Erythroblast (primary cell): ENCODE measurements around the gene GNG4.
A peak's percentile ranks its signal among the peaks of the same experiment; 100 is the strongest.
"Not testable (repeated sequence)": the region's sequence is repeated elsewhere in the genome, so short reads cannot be mapped to it uniquely, and the experiment has no call there.

ENCODE experiments used
- DNase-seq, 2 experiments: peaks; one replicate each; lab custom pipeline; 2025; lab: John Stamatoyannopoulos, UW
- GATA1 ChIP-seq: IDR thresholded peaks from 2 replicates; pipeline ENCODE4 v1.6.1; 2011; ENCODE audit warnings: low read depth, mild to moderate bottlenecking, control low read depth, low read length, moderate library complexity
- POLR2A ChIP-seq: IDR thresholded peaks from 2 replicates; pipeline ENCODE4 v1.6.1; 2011; ENCODE audit warnings: mild to moderate bottlenecking, low read length

Gene GNG4

DNA sequence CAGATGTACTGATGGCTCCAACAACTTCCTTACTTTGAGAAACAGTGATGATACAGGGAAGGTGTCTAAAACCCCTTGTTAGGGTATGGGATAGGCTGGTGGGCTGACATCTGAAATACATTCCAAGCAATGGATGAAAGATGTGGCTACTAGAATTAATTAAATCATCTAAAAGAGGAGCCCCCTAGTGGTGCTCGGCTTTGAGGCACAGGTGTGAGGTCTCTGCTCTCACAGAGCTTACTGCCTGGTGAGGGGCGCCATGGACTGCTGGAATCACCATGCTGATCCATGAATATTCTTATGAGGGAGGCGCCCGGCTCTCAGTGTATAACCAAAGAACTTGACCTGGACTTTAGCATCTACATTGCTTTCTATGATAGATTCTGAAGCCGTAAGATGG is 48.5 kb downstream of the GNG4 start:
- DNase-seq, result peak in 1 of 2 experiments; percentile 33
- TF ChIP-seq GATA1, result no peak
- TF ChIP-seq POLR2A, result no peak

DNA sequence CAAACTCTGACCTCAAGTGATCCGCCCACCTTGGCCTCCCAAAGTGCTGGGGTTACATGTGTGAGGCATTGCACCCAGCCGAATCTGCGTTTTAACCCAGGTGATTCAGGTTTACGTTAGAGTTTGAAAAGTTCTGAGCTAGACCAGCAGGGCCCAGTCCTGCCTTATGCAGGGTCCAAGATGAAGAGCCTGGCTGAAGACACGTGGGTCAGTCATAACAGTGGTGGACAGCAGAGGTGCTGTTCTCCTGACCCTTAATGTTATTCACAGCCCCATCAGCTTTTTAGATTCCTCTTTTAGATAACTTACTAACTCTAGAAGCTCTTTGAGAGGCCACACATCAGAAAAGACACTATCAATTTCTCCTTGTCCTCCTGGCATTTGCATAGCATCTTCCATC is 50.0 kb downstream of the GNG4 start:
- DNase-seq, result no peak
- no peak for TF ChIP-seq POLR2A
- TF ChIP-seq GATA1, result no peak

DNA sequence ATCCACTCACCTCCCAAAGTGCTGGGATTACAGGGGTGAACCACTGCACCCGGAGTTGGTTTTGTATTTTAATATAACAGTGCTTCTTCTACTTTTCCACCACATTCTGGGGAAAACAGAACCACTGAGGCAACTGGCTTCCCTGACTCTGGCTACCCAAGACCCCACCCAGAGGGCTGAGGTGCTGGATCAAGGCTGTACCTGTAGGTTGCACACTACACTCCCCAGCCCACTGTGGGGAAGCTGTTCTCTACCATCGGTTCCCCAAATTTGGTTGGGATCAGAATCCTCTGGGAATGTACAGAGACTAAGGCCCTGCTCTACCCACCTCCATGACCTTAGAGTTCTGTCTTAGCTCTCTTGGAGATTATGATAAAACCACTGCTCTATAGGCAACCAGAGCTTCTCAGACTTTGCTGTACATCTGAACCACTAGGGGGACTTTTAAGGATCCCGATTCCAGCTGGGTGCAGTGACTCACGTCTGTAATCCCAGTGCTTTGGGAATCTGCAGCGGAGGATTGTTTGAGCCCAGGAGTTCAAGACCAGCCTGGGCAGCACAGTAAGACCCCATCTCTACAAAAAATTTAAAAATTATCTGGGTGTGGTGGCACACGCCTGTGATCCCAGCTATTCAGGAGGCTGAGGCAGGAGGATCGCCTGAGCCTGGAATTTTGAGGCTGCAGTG is 51.6 kb downstream of the GNG4 start:
- DNase-seq, result no peak
- TF ChIP-seq GATA1 (no peak), POLR2A (no peak)

DNA sequence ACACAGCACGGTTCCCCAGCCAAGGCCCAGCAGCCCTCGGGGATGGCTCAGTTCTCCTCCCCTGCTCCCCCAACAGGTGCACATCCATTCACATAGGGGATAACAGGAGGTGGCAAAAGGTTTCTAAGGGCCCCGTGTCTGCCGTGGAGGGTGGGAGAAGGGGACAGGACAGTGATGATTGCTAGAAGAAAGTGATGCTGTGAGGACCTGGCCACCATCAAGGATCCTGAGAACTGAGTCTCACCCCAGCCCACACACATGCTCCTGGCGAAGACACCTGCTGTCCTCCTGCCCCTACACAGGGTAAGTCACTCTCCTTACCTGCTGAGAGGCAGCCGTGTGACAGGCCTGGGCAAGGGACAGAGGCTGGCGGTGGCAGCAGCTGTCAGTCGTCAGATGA is 54.5 kb downstream of the GNG4 start:
- no peak for DNase-seq
- no peak for TF ChIP-seq POLR2A
- TF ChIP-seq GATA1, result no peak

DNA sequence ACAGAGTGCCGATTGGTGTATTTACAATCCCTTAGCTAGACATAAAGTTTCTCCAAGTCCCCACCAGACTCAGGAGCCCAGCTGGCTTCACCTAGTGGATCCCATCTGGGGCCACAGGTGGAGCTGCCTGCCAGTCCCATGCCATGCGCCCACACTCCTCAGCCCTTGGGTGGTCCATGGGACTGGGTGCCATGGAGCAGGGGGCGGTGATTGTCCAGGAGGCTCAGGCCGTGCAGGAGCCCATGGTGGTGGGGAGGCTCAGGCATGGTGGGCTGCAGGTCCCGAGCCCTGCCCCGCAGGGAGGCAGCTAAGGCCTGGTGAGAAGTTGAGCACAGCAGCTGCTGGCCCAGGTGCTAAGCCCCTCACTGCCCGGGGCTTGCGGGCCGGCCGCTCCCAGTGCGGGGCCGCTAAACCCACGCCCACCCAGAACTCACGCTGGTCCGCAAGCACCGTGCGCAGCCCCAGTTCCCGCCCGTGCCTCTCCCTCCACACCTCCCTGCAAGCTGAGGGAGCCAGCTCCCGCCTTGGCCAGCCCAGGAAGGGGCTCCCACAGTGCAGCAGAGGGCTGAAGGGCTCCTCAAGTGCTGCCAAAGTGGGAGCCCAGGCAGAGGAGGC is 55.2 kb downstream of the GNG4 start:
- DNase-seq, result not testable (repeated sequence)

DNA sequence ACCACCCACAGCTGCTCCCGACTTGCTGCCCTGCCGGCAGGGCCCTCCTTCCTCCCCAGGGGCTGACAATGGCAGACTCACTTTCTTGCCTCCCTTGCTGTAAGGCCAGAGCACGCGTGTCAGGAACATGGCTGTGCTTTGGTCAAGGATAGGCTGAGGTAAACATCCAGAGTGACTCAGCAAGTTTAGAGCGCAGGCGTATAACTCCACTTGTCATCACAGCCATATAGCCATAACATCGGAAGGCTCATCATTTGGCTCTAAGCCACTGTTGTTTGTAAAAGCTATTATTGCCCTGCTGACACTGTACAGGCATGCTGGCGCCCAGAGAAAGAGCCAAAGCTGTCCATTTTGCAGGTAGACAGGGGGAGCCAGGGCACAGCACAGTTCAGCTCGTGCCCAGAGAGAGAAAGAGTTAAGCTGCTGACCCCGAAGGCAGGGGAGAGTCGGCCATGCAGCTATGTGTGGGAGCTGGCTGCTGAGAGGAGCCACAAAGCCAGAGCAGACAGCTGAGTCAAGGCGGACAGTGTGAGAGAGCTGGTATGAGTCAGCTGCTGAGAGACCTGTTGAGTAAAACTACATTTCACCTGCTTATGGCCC is 60.6 kb downstream of the GNG4 start:
- TF ChIP-seq POLR2A, result no peak
- no peak for TF ChIP-seq GATA1
- DNase-seq, result peak in 1 of 2 experiments; percentile 26

DNA sequence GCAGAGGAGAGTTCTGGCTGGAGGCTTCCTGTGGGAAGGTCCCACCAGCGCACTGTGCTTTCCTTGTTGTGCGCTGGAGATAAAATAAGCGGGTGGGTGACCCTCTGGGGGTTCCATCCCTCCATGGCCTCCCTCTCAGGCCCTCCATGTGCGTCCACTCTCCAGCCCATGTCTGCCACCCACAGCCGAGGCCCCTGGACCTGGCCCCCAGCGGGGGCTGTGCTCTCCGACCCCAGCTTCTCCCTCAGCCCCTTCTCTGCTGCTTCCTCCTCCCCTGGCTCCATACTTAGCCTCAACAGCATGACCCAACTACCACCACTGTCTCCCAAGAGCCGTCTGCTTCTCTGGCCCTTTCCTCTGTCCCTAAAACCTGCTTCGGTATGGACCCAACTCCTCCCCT is 61.4 kb downstream of the GNG4 start:
- DNase-seq, result no peak
- no peak for TF ChIP-seq GATA1
- no peak for TF ChIP-seq POLR2A

DNA sequence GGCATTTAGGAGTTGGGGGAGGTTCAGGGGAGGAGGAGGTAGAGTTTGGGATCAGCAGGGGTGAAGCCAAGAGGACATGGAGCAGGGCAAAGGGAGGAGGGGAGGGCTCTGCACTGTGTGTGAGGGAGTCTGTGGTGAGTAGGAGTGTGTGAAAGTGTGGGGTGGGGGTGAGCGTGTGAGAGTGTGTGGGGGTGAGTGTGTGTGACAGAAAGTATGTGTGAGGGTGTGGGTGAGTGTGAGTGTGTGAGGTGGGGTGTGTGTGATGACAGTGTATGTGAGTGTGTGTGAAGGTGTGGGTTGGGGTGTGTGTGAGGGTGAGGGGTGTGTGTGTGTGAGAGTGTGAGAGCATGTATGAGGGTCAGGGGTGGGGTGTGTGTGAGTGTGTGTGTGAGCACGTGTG is 62.6 kb downstream of the GNG4 start:
- no peak for TF ChIP-seq GATA1
- no peak for TF ChIP-seq POLR2A
- no peak for DNase-seq

DNA sequence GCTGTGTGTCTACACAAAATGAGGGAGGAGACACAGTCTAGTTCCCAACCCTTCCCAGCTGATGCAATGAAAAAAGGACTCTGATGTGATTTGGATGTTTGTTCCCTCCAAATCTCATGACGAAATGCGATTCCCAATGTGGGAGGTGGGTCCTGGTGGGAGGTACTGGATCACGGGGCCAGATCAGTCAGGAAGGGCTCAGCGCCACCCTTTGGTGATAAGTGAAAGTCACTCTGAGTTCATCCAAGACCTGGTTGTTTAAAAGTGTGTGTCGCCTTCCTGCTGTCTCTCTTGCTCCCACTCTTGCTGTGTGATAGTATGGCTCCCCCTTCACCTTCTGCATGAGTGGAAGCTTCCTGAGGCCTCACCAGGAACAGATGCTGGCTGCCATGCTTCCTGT is 63.2 kb downstream of the GNG4 start:
- DNase-seq, result no peak
- TF ChIP-seq GATA1 (no peak), POLR2A (no peak)

DNA sequence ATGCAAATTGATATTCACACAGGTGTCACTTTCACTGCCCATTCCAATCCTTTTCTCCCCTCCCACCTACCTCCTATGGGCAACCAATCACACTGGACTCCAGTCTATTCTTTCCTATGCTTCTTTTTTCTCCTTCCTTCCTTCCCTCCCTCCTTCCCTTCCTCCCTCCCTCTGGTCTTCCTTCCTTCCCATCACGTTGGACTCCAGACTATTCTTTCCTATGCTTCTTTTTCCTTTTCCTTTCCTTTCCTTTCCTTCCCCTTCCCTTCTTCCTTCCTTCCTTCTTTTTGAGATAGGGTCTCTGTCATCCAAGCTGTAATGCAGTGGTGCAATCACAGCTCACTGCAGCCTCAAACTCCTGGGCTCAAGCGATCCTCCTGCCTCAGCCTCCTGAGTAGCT is 64.6 kb downstream of the GNG4 start:
- TF ChIP-seq POLR2A, result no peak
- no peak for DNase-seq

DNA sequence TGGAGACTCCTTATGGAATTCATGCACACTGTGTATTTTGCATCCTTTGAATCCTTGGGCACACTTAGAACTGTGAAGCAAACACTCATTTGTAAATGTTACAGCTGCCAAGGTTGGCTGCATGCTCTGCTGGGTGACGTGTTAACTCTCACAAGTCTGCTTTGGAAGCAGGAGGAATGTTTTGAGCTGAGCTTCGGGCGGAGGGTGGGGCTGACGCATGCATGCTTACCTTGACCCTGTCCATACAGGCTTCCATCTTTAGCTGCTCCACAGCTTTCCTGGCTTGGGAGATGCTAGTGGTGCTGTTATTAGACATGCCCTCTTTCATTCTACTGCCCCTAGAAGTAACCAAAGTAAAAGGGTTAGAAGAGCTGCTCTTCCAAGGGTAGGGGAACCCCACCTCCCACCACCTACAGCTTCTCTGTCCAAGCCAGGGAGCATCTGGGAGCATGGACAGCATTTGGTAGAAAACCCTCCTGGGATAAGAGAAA is 66.0 kb downstream of the GNG4 start:
- TF ChIP-seq POLR2A, result no peak
- no peak for TF ChIP-seq GATA1
- no peak for DNase-seq

DNA sequence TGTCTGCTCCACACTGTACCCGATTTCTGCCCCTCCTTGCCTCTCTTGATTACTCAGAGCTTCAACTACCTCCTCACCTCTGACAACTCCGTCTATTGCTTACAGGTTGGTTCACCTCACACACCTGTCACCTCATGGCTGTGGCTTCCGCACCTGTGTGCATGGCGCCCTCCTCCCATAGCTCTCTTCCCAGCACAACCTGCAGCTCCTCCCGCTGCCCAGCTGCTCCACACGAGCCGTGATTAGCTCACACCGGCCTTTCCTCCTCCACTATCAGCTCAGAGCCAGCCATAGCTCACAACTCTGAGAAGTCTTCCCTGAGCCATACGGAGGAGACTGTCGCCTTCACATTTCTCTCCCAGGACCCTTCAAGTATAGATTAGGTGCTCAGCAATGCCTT is 67.5 kb downstream of the GNG4 start:
- TF ChIP-seq GATA1, result no peak
- no peak for TF ChIP-seq POLR2A
- no peak for DNase-seq

DNA sequence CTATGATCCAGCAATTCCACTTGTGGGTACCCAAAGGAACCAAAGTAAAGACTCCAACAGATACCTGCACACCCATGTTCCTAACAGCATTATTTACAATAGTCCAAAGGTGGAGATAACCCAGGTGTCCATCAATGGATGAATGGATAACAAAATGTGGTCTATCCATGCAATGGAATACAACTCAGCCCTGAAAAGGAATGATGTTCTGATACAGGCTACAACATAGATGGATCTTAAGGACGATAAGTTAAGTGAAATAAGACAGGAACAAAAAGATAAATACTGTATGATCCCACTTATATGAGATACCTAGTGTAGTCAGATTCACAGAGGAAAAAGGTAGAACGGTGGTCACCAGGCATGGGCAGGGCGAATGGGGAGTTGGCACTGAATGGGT is 69.7 kb downstream of the GNG4 start:
- no peak for DNase-seq
- TF ChIP-seq GATA1, result no peak
- no peak for TF ChIP-seq POLR2A

DNA sequence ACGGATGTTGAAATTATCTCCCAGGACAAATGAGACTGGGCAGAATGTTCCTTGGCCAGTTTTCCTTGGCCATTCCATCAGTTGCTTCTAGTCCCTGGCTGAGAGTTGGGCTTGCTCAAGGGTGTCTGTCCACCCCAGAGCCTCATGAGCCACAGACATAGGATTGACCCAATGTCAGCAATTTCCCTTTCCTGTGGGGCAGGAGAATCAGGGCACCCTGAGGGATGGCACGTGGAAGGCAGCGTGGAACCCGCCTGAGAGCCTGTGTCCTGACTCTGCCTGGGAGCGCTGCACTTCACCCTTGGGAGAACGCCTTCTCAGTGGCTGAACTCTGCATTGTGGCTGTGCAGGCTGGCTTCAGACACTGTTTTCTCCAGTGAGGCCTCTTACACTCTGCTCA is 74.0 kb downstream of the GNG4 start:
- DNase-seq, result no peak

More for the DNA sequence above, 74.0 kb downstream of the GNG4 start:
- no peak for TF ChIP-seq GATA1
- TF ChIP-seq POLR2A, result no peak
